Measurements from ENCODE around the gene NUDT4.

NUDT4 gene

GRCh38 chr12:93351726-93352125, 26.0 kb upstream of the NUDT4 start:
- H3K27ac ChIP-seq = peak overlapping the region; percentile 76
- H3K36me3 ChIP-seq = no peaks in the 10 kb centered on the region
- TF ChIP-seq CTCF (IDR thresholded peaks at IDR 0.05; ENCODE audit: low read depth, low read length) = peak; percentile 29; the same call in 1 of the 2 replicates
- DNase-seq = peak; percentile 79
- no peak overlapping the region for H3K4me3 ChIP-seq (ENCODE audit: low read depth, low read length)
- H3K27me3 ChIP-seq (ENCODE audit: insufficient read depth, low read depth, severe bottlenecking) = no peaks in the 10 kb centered on the region
- no peaks in the 10 kb centered on the region for H3K9me3 ChIP-seq (ENCODE audit: severe bottlenecking)

GRCh38 chr12:93352321-93352720, 25.4 kb upstream of the NUDT4 start:
- DNase-seq = no peak
- no peaks in the 10 kb centered on the region for H3K36me3 ChIP-seq
- no peak for TF ChIP-seq CTCF (IDR thresholded peaks at IDR 0.05; ENCODE audit: low read depth, low read length)
- peak overlapping the region; percentile 76 for H3K27ac ChIP-seq
- no peaks in the 10 kb centered on the region for H3K9me3 ChIP-seq (ENCODE audit: severe bottlenecking)
- H3K4me3 ChIP-seq (ENCODE audit: low read depth, low read length) = no peak overlapping the region
- no peaks in the 10 kb centered on the region for H3K27me3 ChIP-seq (ENCODE audit: insufficient read depth, low read depth, severe bottlenecking)

- Histone ChIP-seq H3K36me3 (no peaks in the 10 kb centered on the region), H3K4me3 (ENCODE audit: low read depth, low read length) (no peak overlapping the region), H3K27me3 (ENCODE audit: insufficient read depth, low read depth, severe bottlenecking) (no peaks in the 10 kb centered on the region), H3K9me3 (ENCODE audit: severe bottlenecking) (no peaks in the 10 kb centered on the region), H3K27ac (no peak overlapping the region)
- no peak for TF ChIP-seq CTCF (IDR thresholded peaks at IDR 0.05; ENCODE audit: low read depth, low read length)
- no peak for DNase-seq
Measured at GRCh38 chr12:93356214-93356613, 21.5 kb upstream of the NUDT4 start.

GRCh38 chr12:93358058-93358457, 19.7 kb upstream of the NUDT4 start:
- no peak for TF ChIP-seq CTCF (IDR thresholded peaks at IDR 0.05; ENCODE audit: low read depth, low read length)
- no peaks in the 10 kb centered on the region for H3K36me3 ChIP-seq
- H3K4me3 ChIP-seq (ENCODE audit: low read depth, low read length) = no peak overlapping the region
- DNase-seq = no peak
- no peaks in the 10 kb centered on the region for H3K9me3 ChIP-seq (ENCODE audit: severe bottlenecking)
- H3K27me3 ChIP-seq (ENCODE audit: insufficient read depth, low read depth, severe bottlenecking) = no peaks in the 10 kb centered on the region
- no peak overlapping the region for H3K27ac ChIP-seq

GRCh38 chr12:93358821-93359220, 18.9 kb upstream of the NUDT4 start:
- H3K36me3 ChIP-seq = no peaks in the 10 kb centered on the region
- no peaks in the 10 kb centered on the region for H3K9me3 ChIP-seq (ENCODE audit: severe bottlenecking)
- no peak overlapping the region for H3K4me3 ChIP-seq (ENCODE audit: low read depth, low read length)
- no peak for TF ChIP-seq CTCF (IDR thresholded peaks at IDR 0.05; ENCODE audit: low read depth, low read length)
- no peaks in the 10 kb centered on the region for H3K27me3 ChIP-seq (ENCODE audit: insufficient read depth, low read depth, severe bottlenecking)
- DNase-seq = no peak
- H3K27ac ChIP-seq = no peak overlapping the region

GRCh38 chr12:93360688-93361087, 17.0 kb upstream of the NUDT4 start:
- Histone ChIP-seq H3K27me3 (ENCODE audit: insufficient read depth, low read depth, severe bottlenecking) (no peaks in the 10 kb centered on the region), H3K4me3 (ENCODE audit: low read depth, low read length) (no peak overlapping the region), H3K9me3 (ENCODE audit: severe bottlenecking) (no peaks in the 10 kb centered on the region), H3K27ac (no peak overlapping the region), H3K36me3 (no peaks in the 10 kb centered on the region)
- TF ChIP-seq CTCF (IDR thresholded peaks at IDR 0.05; ENCODE audit: low read depth, low read length) = no peak
- no peak for DNase-seq
